ENCODE results near the gene LHFPL2. TPM values are rescaled to one million over a fixed set of nuclear protein-coding genes. Genes with fewer than 3 reads are reported as not detected.
"Not testable (repeated sequence)": the region's sequence is repeated elsewhere in the genome, so short reads cannot be mapped to it uniquely, and the experiment has no call there.

LHFPL2 gene
- total RNA-seq, 1 experiment from 2014 or later: 22.2 TPM

DNA sequence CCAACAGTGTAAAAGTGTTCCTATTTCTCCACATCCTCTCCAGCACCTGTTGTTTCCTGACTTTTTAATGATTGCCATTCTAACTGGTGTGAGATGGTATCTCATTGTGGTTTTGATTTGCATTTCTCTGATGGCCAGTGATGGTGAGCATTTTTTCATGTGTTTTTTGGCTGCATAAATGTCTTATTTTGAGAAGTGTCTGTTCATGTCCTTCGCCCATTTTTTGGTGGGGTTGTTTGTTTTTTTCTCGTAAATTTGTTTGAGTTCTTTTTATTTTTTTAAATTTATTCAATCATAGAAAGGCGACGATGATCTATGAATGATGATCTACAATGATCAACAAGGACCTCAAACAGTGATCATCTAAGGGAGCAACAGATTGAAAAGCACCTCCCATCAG is 28.5 kb downstream of the LHFPL2 start:
- not testable (repeated sequence) for DNase-seq (ENCODE audit: low spot score)

DNA sequence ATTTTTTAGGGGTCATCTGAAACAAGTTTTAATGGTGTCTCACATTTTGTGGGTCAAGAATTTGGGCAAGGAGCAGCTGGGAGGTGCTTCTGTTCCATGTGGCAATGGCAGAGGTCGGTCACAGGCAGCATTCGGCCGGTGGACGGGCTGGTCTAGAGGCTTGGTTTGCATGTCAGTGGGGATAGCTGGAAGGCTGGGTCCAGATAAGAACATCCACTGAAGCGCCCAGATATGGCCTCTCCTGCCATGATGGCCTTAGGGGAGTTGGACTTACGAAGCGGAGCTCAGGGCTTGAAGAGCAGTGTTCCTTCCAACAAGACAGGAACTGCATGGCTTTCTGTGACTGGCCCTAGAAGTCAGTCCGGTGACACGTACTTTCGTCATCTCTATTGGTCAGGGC is 30.3 kb downstream of the LHFPL2 start:
- DNase-seq (ENCODE audit: low spot score): no peak

DNA sequence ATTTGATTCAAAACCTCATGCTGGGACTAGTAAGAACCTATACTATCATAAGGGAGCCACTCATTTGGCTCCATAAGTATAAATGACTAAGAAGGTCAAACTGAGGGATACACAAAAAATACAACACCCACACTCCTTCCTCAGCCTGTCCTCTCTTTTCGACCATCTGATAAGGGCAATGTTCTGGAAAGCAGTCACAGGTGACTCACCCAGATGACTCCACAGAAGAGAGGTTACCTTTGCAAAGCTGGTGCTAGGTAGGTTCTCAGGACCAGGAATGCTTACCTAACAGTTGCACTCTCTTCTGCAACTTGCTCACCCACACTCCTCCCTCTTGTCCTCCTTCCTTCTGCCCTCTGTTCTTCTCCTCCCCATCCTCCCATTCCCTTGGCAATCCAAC is 32.9 kb downstream of the LHFPL2 start:
- no peak for DNase-seq (ENCODE audit: low spot score)

DNA sequence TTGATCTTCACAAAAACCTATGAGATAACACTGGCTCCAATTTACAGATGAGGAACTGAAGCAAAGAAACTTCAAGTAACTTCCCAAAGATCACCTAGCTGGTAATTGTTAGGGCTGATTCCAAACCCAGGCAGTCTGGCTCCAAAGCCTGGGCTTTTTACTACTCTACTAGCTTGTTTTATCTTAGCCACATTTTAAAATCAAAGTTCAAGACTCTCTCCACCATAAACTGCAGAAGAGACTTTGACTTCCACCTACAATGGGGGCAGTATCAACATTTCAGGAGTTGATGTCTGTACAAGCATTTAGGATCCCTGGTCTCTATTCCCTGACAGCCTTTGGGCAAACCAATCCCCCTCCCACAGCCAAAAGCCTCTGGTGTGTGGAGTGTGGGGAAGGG is 33.8 kb downstream of the LHFPL2 start:
- DNase-seq (ENCODE audit: low spot score): no peak

DNA sequence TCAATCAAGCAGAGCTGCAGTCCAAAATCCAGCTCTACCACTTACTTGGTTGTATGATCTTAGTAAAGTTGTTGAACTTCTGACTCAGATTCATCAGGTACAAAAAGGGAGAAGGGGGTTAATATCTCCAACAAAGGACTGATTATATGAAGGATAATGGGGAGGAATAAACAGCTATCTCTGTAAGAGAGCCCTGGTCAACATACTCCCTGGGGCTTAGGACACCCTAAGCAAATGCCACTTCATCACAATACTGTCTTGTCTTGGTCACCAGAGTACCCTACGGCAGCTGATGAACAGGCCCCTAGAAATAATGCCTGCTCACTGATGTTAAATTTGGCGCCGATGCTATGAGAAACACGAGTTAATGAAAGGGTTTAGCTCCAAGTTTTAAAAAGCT is 34.8 kb downstream of the LHFPL2 start:
- DNase-seq (ENCODE audit: low spot score): no peak

DNA sequence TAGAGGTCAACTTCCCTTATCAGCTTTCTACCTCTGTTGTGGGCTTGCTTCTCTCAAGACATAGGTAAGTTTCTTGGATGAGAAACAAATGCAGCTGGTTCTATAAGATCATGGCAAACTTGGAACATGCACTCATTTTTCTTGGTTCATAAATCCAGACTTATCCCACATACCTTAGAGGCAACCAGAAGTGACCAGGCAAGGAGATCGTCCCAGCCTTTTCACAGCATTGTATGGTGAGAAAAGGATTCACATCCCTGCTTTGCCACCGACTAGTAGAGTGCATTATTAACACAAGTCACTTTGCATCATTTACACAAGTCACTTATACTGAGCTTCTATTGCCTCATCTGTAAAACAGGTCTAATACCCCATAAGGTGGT is 35.4 kb downstream of the LHFPL2 start:
- DNase-seq (ENCODE audit: low spot score): no peak

DNA sequence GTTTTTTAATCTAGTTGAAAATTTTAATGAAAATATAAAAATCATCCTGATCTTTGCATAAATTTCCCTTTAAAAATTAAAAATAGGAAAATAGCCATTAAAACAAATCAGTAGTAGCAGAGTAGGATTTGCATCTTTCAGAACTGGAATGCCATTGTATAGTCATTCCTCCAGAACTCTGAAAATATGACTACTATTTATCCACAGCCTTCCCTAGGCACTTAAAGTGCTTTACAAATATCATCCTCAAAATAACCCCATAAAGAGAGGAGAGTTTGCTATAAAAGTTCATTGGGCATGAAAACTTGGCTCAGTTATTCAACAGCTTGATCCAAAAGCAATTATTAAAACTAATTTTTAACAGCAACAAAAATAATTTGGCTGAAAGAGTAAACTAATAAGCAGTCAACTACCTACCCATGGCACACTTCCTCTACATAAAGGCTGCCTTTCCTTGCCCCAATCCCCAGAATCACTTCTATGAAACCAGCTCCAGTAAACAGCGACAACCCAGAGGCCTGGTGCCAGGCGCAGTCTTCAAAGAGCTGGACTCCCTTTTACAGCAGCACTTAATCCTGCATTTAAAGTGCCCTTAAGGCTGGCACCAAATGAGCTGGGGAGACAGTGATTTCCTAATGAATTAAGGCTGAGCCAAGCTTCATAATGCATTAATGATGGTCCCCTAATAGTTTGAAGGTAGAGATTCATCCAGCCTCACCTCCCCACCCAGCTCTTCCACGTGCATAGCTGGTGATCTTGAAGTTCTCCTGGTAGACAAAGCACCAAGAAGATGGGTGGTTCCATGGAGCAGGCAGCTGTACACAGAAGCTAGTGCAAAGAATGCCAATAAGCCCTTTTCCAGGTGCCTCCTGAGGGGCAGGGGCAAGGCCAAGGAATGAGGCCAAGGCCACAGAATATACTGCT is 36.1 kb downstream of the LHFPL2 start:
- no peak for DNase-seq (ENCODE audit: low spot score)

DNA sequence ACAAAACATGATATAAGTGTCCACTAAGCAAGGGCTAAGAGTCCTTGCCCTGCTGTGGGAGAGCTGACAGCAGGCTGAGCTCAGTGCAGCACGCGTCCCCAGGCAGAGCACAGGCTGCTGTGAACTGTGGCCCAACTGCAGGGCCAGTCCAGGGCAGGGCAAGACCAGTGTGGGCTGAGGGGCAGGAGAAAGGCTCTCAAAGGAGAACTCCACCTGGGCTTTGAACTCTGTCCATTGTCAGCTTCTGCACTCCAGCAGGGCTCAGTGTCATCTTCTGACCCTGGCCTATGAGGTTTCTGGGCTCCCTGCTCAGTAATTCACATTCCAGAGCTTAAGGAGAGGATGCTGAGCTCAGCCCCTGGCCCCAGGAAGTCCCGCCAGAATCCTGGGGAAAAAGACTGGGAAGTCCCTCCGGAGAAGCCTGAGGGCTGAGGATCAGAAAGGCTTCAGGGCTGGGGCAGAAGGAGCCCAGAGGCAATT is 37.4 kb downstream of the LHFPL2 start:
- DNase-seq (ENCODE audit: low spot score): no peak

DNA sequence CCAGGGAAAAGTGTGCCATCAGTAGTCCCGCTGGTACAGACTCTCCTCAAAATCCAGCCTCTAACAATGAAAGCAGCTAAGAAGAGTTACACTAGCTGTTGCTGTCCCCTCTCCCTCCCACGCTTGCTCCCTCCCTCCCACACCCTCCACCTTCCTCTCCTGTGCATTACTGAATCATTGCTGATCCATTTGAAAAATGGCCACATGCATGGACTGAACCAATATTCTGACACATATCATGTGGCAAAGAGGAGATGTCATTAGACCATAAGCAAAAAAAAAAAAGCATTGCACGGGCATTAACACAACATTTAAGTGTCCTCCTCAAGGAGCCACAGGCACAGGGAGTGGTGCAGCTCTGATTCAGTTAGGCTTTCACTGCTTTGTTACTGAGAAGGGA is 37.9 kb downstream of the LHFPL2 start:
- DNase-seq (ENCODE audit: low spot score): no peak

DNA sequence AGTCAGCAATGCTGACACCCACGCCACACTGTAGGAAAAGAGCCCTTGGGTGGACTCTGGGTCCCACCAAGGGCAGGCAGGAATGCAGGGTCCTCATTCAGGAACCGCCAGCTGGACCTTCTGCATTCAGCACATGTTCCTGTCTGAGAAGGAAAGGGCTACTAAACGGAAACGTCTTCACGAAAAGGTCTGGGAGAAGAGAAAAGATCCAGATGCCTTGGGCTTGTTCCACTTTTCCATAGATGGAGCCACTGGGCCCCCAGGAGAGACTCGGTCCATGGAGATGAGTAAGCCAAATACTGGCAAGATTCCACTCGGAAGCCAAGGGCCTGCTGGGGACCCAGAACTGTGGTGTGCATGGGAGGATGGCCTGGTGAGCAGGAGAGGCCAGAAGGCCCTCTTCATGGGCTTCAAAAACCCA is 38.4 kb downstream of the LHFPL2 start:
- no peak for DNase-seq (ENCODE audit: low spot score)

DNA sequence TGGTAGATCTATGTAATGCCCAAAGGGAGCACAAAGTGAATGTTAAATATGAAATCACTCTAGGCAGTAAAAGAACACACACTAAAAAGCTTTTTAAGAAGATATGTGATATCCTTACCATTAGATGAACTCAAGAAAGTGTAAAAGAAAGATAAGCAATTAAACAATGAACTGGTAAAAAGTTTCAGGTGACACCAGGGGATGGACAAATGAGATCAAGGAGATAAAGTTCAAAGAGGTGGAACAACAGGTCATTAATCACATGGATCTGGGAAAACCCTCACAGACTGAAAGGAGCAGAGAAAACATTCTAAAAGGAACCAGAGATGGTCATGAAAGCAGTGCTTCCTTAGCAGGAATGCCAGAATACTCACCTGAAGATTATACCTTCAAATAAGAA is 40.7 kb downstream of the LHFPL2 start:
- no peak for DNase-seq (ENCODE audit: low spot score)

DNA sequence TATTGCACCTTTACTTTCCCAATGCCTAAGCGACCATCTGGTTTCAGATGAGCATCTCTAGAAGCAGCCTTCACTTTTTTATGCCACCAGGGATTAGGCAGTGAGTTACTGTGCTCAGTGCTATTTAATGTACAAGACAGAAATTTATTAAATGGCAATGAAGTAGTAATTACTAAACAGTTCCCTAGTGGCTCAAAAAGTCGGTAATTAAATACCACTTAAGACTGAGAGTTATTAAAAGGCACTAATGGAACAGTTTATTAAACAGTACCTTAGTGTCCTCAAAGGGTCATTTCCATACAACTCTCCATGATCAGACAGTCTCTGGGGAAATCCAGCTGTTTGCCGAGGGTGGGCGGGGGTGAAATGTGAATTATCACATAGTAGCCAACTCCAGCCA is 42.3 kb downstream of the LHFPL2 start:
- no peak for DNase-seq (ENCODE audit: low spot score)

DNA sequence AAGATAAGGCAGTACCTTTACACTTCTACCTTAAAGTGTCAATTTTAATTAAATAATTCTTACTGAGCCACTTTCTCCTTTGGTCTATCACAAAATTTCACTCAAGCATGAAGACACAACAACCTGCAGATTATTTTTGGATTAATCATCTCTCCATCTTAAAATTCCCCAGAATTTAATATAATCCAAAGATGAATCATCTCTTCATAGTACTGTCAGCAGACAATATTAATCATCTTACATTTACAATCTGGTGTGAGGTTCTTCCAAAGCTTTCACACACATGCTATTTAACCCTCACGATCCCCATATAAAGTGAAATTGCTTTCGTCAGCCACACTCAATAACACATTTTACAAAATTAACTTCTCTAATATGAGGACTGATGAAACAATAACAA is 43.0 kb downstream of the LHFPL2 start:
- no peak for DNase-seq (ENCODE audit: low spot score)

DNA sequence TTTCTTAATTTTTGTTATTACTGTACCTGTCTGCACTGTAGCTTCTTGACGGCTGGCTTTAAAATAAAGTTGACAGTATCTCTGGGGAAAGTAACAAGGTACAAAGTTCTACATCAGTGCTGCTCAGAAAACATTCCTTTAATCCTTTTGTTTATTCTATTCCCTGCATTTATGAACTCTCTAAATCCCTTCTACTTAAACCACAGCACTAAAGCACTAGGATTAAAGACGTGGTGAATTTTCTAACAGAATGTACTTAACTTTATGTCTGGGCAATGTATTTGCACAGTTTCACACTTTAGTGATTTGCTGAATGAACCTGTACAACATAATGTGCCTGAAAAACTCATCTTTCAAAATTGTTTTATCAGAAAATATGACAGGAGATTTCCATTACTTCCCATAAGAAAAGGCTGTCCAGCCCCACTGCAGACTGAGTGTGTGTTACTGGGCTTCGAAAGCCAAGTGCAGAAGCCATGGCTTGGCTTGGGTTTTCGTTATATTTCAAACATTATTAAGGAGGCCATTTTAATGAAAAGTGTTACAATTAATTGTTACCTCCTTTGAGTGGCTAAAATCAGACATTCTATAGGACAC is 43.8 kb downstream of the LHFPL2 start:
- DNase-seq (ENCODE audit: low spot score): no peak

DNA sequence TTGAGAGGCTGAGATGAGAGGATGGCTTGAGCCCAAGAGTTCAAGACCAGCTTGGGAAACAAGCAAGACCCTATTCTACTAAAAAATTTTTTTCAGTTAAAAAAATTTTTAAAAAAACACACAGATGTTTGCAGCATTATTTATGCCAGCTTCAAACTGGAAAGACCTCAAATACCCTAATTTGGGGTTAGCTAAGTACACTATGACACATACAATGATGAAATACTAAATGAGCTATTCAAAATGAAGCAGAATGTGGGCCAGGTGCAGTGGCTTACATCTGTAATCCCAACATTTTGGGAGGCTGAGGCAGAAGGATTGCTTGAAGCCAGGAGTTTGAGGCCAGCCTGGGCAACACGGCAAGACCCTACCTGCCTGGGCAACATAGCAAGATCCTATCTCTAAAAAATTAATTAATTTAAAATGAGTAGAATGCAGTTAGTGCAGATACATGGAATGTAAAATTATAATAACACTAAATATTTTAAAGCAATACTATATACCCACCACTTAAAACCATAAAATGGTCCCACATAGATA is 44.9 kb downstream of the LHFPL2 start:
- DNase-seq (ENCODE audit: low spot score): no peak

DNA sequence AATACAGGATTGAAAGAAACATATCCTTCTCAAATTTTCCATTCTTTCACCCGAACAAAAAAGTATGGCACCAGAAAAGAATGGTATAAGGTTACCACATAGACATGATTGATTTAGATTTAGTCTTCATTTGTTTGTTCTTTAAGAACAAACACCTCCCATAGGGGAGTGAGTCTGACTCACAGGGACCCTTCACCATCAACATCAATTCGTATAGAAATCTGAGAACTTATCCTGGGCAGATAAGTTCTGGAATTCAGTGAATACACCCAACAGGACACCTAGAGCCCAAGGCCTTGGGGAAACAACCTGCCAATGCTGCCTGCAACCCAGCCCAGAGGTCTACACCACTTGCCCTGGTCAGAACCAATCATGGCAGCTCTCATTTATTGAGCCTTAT is 46.2 kb downstream of the LHFPL2 start:
- no peak for DNase-seq (ENCODE audit: low spot score)

DNA sequence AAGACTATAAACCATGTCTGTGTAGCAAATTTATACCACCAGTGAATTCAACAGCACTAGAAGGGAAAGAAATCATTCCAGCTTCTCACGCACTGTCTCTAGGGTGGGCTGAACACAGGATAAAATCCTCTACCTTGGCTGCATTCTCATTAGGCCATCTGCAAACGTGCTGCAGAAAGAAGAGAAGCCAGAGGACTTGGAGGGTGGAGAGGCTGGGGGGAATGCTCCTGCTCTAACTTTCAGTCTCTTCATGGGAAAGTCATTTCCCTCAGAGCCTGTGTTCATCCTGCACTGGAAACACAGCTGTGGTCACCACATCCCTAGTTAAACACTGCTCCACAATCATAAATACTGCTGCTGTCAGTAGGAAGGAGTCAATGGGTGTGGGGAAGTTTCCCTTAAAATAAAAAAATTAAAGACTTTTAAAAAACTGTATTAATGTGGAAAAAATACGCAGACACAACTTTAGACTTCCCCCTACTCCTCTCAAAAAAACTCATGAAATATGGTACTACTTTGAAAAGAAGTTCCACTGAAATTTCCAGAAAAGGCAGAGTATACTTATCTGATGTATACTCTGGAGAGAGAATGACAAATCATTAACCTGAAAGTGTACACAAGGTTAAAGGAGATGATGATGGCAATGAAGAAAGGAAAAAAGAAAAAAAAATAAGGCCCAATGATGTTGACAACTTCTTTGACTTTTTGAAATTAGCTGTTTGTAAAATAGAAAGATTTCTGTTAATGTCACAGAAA is 46.8 kb downstream of the LHFPL2 start:
- peak; percentile 42 for DNase-seq (ENCODE audit: low spot score)

DNA sequence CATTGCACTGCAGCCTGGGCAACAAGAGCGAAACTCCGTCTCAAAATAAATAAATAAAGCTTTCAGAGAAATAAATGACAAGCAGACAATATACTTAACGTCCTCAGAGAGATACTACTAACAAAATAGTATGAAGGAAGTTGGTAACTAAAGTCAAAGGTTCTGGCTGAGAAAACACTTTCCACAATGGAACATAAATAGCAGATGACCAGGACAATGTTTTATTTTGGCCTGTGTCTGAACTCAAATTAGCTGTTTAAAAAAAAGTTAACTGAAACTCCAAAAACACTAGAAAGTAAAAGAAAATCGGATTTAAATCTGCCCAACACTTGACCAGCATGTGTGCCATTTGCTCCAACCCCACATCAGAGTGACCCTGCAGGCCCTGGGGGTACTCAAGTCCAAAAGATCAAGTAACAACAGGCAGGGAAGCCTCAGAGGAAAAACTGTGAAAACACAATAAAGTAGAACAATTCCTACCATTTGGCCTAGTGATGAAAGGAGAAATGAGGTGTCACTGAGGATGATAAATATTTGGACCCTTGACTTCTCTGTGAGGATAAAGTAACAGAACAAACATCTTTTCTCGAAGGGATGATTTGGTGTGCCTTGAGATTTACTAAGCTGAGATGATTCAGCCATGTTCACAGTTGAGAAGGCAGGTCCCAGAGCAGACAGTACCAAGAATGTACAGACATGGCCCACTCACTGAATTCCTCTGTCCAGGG is 47.7 kb downstream of the LHFPL2 start:
- DNase-seq (ENCODE audit: low spot score): no peak

DNA sequence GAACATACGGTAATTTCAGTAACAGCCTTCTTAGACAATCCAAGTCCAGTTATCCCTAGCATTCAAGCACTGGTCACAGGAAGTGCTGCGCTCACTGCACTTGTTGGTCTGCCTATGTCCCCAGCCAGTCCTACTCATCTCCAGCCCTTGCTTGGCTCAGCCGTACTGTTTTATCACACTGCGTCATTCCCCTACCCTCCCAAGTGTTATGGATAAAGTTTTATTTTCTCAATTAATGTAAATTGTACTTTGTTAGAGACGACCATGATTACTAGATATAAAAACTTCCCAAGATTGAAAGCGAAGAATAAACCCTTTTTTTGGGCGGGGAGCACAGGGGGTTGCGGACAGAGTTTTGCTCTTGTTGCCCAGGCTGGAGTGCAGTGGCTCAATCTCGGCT is 49.6 kb downstream of the LHFPL2 start:
- no peak for DNase-seq (ENCODE audit: low spot score)

DNA sequence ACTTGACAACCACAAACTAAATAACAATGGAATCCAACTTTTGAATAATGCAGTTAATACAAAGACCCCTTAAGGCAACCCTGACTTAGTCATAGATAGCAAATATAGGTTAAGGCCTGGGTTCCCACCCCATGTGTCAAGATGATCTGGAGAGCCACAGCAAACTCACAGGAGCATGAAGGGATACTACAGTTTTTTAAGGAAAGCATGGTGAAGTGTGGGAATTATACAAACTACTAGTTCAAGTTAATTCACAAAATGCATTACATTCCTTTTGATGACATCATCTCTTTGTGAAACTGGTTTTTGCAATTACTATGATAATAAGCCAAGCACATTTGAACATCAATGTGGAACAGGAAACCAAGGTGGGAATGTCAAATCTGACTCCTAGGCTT is 50.6 kb downstream of the LHFPL2 start:
- DNase-seq (ENCODE audit: low spot score): peak; percentile 28

Data from H4 (cell line).